SKM-1 (cell line): ENCODE data around the gene MRE11.
"Not testable (repeated sequence)": the region's sequence is repeated elsewhere in the genome, so short reads cannot be mapped to it uniquely, and the experiment has no call there.

ENCODE experiments used
- DNase-seq: peaks from one replicate; lab custom pipeline; 2025; ENCODE audit not compliant: unreplicated experiment; lab: John Stamatoyannopoulos, UW

The MRE11 gene

GRCh38 chr11:94507485-94507884, 13.8 kb upstream of the MRE11 start:
- DNase-seq = no peak

- not testable (repeated sequence) for DNase-seq
Measured at GRCh38 chr11:94506513-94506912, 12.9 kb upstream of the MRE11 start.

GRCh38 chr11:94504689-94505293, 11.1 kb upstream of the MRE11 start:
- DNase-seq = peak; percentile 34

- no peak for DNase-seq
Measured at GRCh38 chr11:94501522-94501921, 7.9 kb upstream of the MRE11 start.

- DNase-seq = no peak
Measured at GRCh38 chr11:94500181-94500580, 6.5 kb upstream of the MRE11 start.

- no peak for DNase-seq
Measured at GRCh38 chr11:94494126-94494680, 559 bp upstream of the MRE11 start.

- DNase-seq = no peak
Measured at GRCh38 chr11:94486068-94486467, 7.6 kb downstream of the MRE11 start.

GRCh38 chr11:94481342-94481741, 12.3 kb downstream of the MRE11 start:
- DNase-seq = no peak

- DNase-seq = no peak
Measured at GRCh38 chr11:94477624-94478023, 16.0 kb downstream of the MRE11 start.

- DNase-seq = peak; percentile 56
Measured at GRCh38 chr11:94472916-94473799, 20.5 kb downstream of the MRE11 start.

GRCh38 chr11:94469416-94469815, 24.2 kb downstream of the MRE11 start:
- no peak for DNase-seq

GRCh38 chr11:94459576-94459975, 34.1 kb downstream of the MRE11 start:
- DNase-seq = no peak

GRCh38 chr11:94457118-94458029, 36.3 kb downstream of the MRE11 start:
- DNase-seq = no peak

- no peak for DNase-seq
Measured at GRCh38 chr11:94455861-94456260, 37.8 kb downstream of the MRE11 start.

- DNase-seq = no peak
Measured at GRCh38 chr11:94454301-94454700, 39.3 kb downstream of the MRE11 start.

GRCh38 chr11:94452988-94453387, 40.7 kb downstream of the MRE11 start:
- DNase-seq = no peak

GRCh38 chr11:94450048-94450447, 43.6 kb downstream of the MRE11 start:
- no peak for DNase-seq

- DNase-seq = no peak
Measured at GRCh38 chr11:94449437-94449836, 44.2 kb downstream of the MRE11 start.

GRCh38 chr11:94449029-94449428, 44.6 kb downstream of the MRE11 start:
- no peak for DNase-seq

- DNase-seq = no peak
Measured at GRCh38 chr11:94447149-94447548, 46.5 kb downstream of the MRE11 start.

- DNase-seq = no peak
Measured at GRCh38 chr11:94445641-94446040, 48.0 kb downstream of the MRE11 start.
